Fibroblast of the aortic adventitia (primary cell): ENCODE data around the gene LRRC51. TPM values are rescaled to one million over a fixed set of nuclear protein-coding genes. Genes with fewer than 3 reads are reported as not detected.

Experiments used
- DNase-seq: peaks from one replicate; pipeline ENCODE4 v3.0.0-alpha.2; 2010; ENCODE audit warnings: low read depth
- H3K4me3 ChIP-seq: 2 replicates; pipeline ENCODE4 v1.5.1; 2011; ENCODE audit warnings: low read depth, mild to moderate bottlenecking, control low read depth, low read length, moderate library complexity
- total RNA-seq: library from RNA; depleted of rRNA; stranded (reverse); fragments of >200 nt; gene quantifications from 2 replicates; pipeline ENCODE4 v1.2.3, GENCODE V29; 2012; ENCODE audit warnings: low replicate concordance
- TF ChIP-seq, protein P1 (sequence below): IDR thresholded peaks from 2 replicates; pipeline ENCODE4 v1.5.1; 2011; ENCODE audit warnings: mild to moderate bottlenecking, low read length, control low read depth, inconsistent platforms; ENCODE audit not compliant: insufficient read depth

LRRC51 gene
- total RNA-seq, 1 donor, result 8.9 TPM

- no peak for DNase-seq
- no peak overlapping the region for H3K4me3 ChIP-seq
- TF ChIP-seq, protein P1, sequence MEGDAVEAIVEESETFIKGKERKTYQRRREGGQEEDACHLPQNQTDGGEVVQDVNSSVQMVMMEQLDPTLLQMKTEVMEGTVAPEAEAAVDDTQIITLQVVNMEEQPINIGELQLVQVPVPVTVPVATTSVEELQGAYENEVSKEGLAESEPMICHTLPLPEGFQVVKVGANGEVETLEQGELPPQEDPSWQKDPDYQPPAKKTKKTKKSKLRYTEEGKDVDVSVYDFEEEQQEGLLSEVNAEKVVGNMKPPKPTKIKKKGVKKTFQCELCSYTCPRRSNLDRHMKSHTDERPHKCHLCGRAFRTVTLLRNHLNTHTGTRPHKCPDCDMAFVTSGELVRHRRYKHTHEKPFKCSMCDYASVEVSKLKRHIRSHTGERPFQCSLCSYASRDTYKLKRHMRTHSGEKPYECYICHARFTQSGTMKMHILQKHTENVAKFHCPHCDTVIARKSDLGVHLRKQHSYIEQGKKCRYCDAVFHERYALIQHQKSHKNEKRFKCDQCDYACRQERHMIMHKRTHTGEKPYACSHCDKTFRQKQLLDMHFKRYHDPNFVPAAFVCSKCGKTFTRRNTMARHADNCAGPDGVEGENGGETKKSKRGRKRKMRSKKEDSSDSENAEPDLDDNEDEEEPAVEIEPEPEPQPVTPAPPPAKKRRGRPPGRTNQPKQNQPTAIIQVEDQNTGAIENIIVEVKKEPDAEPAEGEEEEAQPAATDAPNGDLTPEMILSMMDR, result no peak
These were observed 18.8 kb upstream of the LRRC51 start for GRCh38 chr11:72061739-72062396.

- TF ChIP-seq, protein P1, result no peak
- DNase-seq, result no peak
- no peak overlapping the region for H3K4me3 ChIP-seq
These were observed 13.8 kb upstream of the LRRC51 start for GRCh38 chr11:72066855-72067254.

- H3K4me3 ChIP-seq, result no peak overlapping the region
- no peak for DNase-seq
- TF ChIP-seq, protein P1, result no peak
These were observed 13.4 kb upstream of the LRRC51 start for GRCh38 chr11:72067266-72067665.

DNA sequence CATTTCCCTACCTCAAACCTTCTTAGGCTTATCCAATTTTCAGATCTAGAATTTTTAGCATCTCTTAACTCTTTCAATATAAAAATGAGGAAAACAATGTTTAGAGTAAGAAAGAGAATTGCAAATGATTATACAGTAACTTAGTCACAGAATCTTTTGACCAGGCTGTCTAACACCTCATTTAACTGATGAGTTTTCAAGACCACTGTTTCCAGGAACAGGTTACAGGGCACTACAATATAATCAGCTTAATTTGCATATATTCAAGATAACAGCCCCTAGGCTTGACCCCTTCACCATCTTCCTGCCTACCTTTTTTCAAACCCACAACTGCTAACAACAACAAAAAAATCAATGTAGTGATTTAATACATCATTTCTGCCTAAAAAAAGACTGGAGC, 13.0 kb upstream of the LRRC51 start:
- H3K4me3 ChIP-seq, result no peak overlapping the region
- TF ChIP-seq, protein P1, result no peak
- DNase-seq, result no peak

DNA sequence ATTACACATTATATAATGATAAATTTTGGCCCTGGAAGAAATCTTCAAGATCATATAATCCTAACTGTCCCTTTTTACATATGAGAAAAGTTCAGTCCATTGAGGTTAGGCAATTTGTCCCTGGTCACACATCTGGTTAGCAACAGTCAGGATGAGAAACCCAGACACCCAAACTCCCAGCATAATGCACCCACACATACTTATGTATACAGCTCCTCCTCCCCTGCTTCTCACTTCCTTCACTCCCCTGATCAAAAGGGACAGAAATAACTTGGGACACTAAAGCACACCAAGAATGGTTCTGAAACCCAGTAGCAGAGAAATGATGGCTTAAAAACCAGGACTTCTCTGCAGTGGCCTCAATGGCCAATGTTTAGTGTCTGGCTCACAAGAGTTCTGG, 11.4 kb upstream of the LRRC51 start:
- TF ChIP-seq, protein P1, result no peak
- DNase-seq, result no peak
- peak overlapping the region; percentile 37 for H3K4me3 ChIP-seq

GRCh38 chr11:72069787-72070251, 10.8 kb upstream of the LRRC51 start:
- DNase-seq, result peak; percentile 85
- TF ChIP-seq, protein P1, result no peak
- no peak overlapping the region for H3K4me3 ChIP-seq

DNA sequence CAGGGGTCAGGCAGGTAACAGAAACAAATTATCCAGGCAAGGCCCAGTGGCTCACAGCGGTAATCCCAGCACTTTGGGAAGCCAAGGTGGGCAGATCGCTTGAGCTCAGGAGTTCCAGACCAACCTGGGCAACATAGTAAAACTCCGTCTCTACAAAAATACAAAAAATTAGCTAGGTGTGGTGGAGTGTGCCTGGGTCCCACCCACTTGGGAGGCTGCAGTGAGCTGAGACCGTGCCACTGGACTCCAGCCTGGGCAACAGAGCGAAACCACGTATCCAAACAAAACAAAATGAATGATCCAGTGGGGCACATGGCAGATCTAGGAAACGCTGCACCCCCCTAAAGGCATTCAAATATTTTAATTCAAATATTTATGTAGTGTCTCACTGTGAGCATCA, 10.2 kb upstream of the LRRC51 start:
- no peak overlapping the region for H3K4me3 ChIP-seq
- DNase-seq, result no peak
- TF ChIP-seq, protein P1, result no peak
